Vagina (tissue), 2 donors: Measurements from ENCODE around the gene NUBP2.

ENCODE experiments used
- POLR2A ChIP-seq, 2 donors: fragments of 450-650 bp; IDR thresholded peaks; one replicate each; pipeline ENCODE4 v1.6.1; 2017; ENCODE audit warnings: antibody characterized with exemption in 2 of 2, mild to moderate bottlenecking in 2 of 2, moderate library complexity in 2 of 2
- TF ChIP-seq, protein P1 (sequence below), 3 experiments: fragments of 450-650 bp in 2 of 3; fragments of 200-600 bp in 1 of 3; sonication (generic) in 1 of 3; IDR thresholded peaks; one replicate each; pipeline ENCODE4 v1.5.1; 2017 to 2019; ENCODE audit warnings: antibody characterized with exemption in 3 of 3, mild to moderate bottlenecking in 2 of 3, moderate library complexity in 2 of 3

GRCh38 chr16:1789643-1790045 is 6.9 kb downstream of the NUBP2 start:
- TF ChIP-seq, protein P1, sequence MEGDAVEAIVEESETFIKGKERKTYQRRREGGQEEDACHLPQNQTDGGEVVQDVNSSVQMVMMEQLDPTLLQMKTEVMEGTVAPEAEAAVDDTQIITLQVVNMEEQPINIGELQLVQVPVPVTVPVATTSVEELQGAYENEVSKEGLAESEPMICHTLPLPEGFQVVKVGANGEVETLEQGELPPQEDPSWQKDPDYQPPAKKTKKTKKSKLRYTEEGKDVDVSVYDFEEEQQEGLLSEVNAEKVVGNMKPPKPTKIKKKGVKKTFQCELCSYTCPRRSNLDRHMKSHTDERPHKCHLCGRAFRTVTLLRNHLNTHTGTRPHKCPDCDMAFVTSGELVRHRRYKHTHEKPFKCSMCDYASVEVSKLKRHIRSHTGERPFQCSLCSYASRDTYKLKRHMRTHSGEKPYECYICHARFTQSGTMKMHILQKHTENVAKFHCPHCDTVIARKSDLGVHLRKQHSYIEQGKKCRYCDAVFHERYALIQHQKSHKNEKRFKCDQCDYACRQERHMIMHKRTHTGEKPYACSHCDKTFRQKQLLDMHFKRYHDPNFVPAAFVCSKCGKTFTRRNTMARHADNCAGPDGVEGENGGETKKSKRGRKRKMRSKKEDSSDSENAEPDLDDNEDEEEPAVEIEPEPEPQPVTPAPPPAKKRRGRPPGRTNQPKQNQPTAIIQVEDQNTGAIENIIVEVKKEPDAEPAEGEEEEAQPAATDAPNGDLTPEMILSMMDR (IDR thresholded peaks at IDR 0.05): no peak
- no peak for TF ChIP-seq POLR2A (IDR thresholded peaks at IDR 0.05)
